Osteoblast (primary cell): ENCODE results near the gene PARD3. TPM values are rescaled to one million over a fixed set of nuclear protein-coding genes. Genes with fewer than 3 reads are reported as not detected.
A peak's percentile ranks its signal among the peaks of the same experiment; 100 is the strongest.

Experiments
- DNase-seq: peaks from one replicate; pipeline ENCODE4 v3.0.0; 2011; ENCODE audit warnings: low spot score, mixed read lengths; ENCODE audit not compliant: insufficient read length; ENCODE audit errors: missing footprints
- H2AFZ ChIP-seq: 2 replicates; pipeline ENCODE4 v1.6.0; 2011; ENCODE audit warnings: mild to moderate bottlenecking, low read length
- H3K27ac ChIP-seq: 2 replicates; pipeline ENCODE4 v1.5.1; 2011; ENCODE audit warnings: mild to moderate bottlenecking, low read depth, low read length, moderate library complexity
- H3K27me3 ChIP-seq: 2 replicates; pipeline ENCODE4 v1.6.0; 2012; ENCODE audit warnings: mild to moderate bottlenecking, control low read depth, inconsistent platforms, low read length, moderate library complexity; ENCODE audit not compliant: insufficient read depth
- H3K36me3 ChIP-seq: 2 replicates; pipeline ENCODE4 v1.5.1; 2011; ENCODE audit warnings: mild to moderate bottlenecking, low read length, control low read depth, moderate library complexity; ENCODE audit not compliant: insufficient read depth
- H3K4me1 ChIP-seq: 2 replicates; pipeline ENCODE4 v1.5.1; 2011; ENCODE audit warnings: mild to moderate bottlenecking, low read length, control low read depth, moderate library complexity; ENCODE audit not compliant: insufficient read depth
- H3K4me2 ChIP-seq: 2 replicates; pipeline ENCODE4 v1.6.0; 2011; ENCODE audit warnings: mild to moderate bottlenecking, low read length; ENCODE audit not compliant: insufficient read depth
- H3K4me3 ChIP-seq: fragments of 200-600 bp; sonication (generic); 3 replicates; pipeline ENCODE4 v1.5.1; 2012; ENCODE audit warnings: mild to moderate bottlenecking, low read length, inconsistent platforms; ENCODE audit not compliant: insufficient read depth
- H3K79me2 ChIP-seq: 2 replicates; pipeline ENCODE4 v1.6.0; 2012; ENCODE audit warnings: mild to moderate bottlenecking, low read length, control low read depth, inconsistent platforms; ENCODE audit not compliant: insufficient read depth
- H3K9me3 ChIP-seq: 2 replicates; pipeline ENCODE4 v1.5.1; 2011; ENCODE audit warnings: low read depth, low read length, control low read depth
- H4K20me1 ChIP-seq: 2 replicates; pipeline ENCODE4 v1.6.0; 2012; ENCODE audit warnings: mild to moderate bottlenecking, low read length, control low read depth; ENCODE audit not compliant: insufficient read depth
- CTCF ChIP-seq: IDR thresholded peaks from 2 replicates; pipeline ENCODE4 v1.5.1; 2011; ENCODE audit warnings: mild to moderate bottlenecking, low read depth, low read length, moderate library complexity; ENCODE audit errors: extremely low read depth
- total RNA-seq: library from RNA; depleted of rRNA; stranded (reverse); fragments of >200 nt; gene quantifications from 2 replicates; pipeline ENCODE4 v1.2.3, GENCODE V29; 2012

Gene PARD3
- total RNA-seq, 1 donor, result 71.7 TPM

GRCh38 chr10:34834274-34834673 is 19.2 kb upstream of the PARD3 start:
- H2AFZ ChIP-seq, result no peak overlapping the region
- H3K27ac ChIP-seq, result no peak overlapping the region
- no peaks in the 10 kb centered on the region for H3K9me3 ChIP-seq
- peaks cover 3% of the 10 kb centered on the region for H3K27me3 ChIP-seq
- no peak overlapping the region for H3K4me3 ChIP-seq
- no peak for DNase-seq
- H3K36me3 ChIP-seq, result no peaks in the 10 kb centered on the region
- no peaks in the 10 kb centered on the region for H4K20me1 ChIP-seq
- no peaks in the 10 kb centered on the region for H3K4me1 ChIP-seq
- H3K4me2 ChIP-seq, result no peak overlapping the region
- TF ChIP-seq CTCF, result no peak
- no peaks in the 10 kb centered on the region for H3K79me2 ChIP-seq

- H3K4me2 ChIP-seq, result no peak overlapping the region
- H3K9me3 ChIP-seq, result no peaks in the 10 kb centered on the region
- no peaks in the 10 kb centered on the region for H4K20me1 ChIP-seq
- H3K79me2 ChIP-seq, result no peaks in the 10 kb centered on the region
- no peaks in the 10 kb centered on the region for H3K36me3 ChIP-seq
- no peak for TF ChIP-seq CTCF
- H2AFZ ChIP-seq, result no peak overlapping the region
- H3K4me1 ChIP-seq, result no peaks in the 10 kb centered on the region
- no peak overlapping the region for H3K27ac ChIP-seq
- H3K27me3 ChIP-seq, result peaks cover 3% of the 10 kb centered on the region
- no peak for DNase-seq
- H3K4me3 ChIP-seq, result no peak overlapping the region
Measured at GRCh38 chr10:34830217-34830822, 15.2 kb upstream of the PARD3 start.

GRCh38 chr10:34826857-34827766 is 12.0 kb upstream of the PARD3 start:
- H2AFZ ChIP-seq, result no peak overlapping the region
- TF ChIP-seq CTCF, result no peak
- no peaks in the 10 kb centered on the region for H4K20me1 ChIP-seq
- H3K9me3 ChIP-seq, result no peaks in the 10 kb centered on the region
- H3K4me3 ChIP-seq, result no peak overlapping the region
- no peaks in the 10 kb centered on the region for H3K79me2 ChIP-seq
- H3K27me3 ChIP-seq, result peaks cover 3% of the 10 kb centered on the region
- H3K36me3 ChIP-seq, result no peaks in the 10 kb centered on the region
- H3K4me2 ChIP-seq, result no peak overlapping the region
- H3K27ac ChIP-seq, result no peak overlapping the region
- no peak for DNase-seq
- H3K4me1 ChIP-seq, result no peaks in the 10 kb centered on the region

GRCh38 chr10:34826221-34826620 is 11.1 kb upstream of the PARD3 start:
- no peak for DNase-seq
- Histone ChIP-seq H3K4me3 (no peak overlapping the region), H4K20me1 (no peaks in the 10 kb centered on the region), H3K4me1 (no peaks in the 10 kb centered on the region), H2AFZ (no peak overlapping the region), H3K27me3 (no peaks in the 10 kb centered on the region), H3K79me2 (no peaks in the 10 kb centered on the region), H3K36me3 (no peaks in the 10 kb centered on the region), H3K9me3 (no peaks in the 10 kb centered on the region), H3K27ac (no peak overlapping the region), H3K4me2 (no peak overlapping the region)
- peak; percentile 6 for TF ChIP-seq CTCF
